OCI-LY7 (cell line): ENCODE data around the gene FANCL.
"Not testable (repeated sequence)": the region's sequence is repeated elsewhere in the genome, so short reads cannot be mapped to it uniquely, and the experiment has no call there.

ENCODE experiments used
- EZH2phosphoT487 ChIP-seq: fragments of 200-600 bp; sonication (generic); IDR thresholded peaks from 2 replicates; pipeline ENCODE4 v1.6.1; 2018; ENCODE audit warnings: low read depth, borderline replicate concordance, mild to moderate bottlenecking, mixed run types, antibody characterized with exemption, low read length, moderate library complexity, mixed read lengths
- TF ChIP-seq, protein P1 (sequence below): fragments of 200-600 bp; sonication (generic); conservative IDR thresholded peaks from 2 replicates; pipeline ENCODE4 v1.5.1; 2014; ENCODE audit warnings: mild to moderate bottlenecking, antibody characterized with exemption, low read length, moderate library complexity, mixed read lengths

DNA sequence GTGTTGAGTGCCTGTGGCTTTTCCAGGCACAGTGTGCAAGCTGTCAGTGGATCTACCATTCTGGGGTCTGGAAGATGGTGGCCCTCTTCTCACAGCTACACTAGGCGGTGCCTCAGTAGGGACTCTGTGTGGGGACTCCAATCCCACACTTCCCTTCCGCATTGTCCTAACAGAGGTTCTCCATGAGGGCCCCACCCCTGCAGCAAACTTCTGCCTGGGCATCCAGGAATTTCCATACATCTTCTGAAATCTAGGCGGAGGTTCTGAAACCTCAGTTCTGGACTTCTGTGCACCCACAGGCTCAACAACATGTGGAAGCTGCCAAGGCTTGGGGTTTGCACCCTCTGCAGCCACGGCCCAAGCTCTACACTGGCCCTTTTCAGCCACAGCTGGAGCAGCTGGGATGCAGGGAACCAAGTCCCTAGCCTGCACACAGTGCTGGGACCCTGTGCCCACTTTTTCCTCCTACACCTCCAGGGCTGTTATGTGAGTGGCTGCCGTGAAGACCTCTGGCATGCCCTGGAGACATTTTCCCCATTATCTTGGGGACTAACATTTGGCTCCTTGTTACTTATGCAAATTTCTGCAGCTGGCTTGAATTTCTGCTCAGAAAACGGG is 30.1 kb downstream of the FANCL start:
- TF ChIP-seq, protein P1, sequence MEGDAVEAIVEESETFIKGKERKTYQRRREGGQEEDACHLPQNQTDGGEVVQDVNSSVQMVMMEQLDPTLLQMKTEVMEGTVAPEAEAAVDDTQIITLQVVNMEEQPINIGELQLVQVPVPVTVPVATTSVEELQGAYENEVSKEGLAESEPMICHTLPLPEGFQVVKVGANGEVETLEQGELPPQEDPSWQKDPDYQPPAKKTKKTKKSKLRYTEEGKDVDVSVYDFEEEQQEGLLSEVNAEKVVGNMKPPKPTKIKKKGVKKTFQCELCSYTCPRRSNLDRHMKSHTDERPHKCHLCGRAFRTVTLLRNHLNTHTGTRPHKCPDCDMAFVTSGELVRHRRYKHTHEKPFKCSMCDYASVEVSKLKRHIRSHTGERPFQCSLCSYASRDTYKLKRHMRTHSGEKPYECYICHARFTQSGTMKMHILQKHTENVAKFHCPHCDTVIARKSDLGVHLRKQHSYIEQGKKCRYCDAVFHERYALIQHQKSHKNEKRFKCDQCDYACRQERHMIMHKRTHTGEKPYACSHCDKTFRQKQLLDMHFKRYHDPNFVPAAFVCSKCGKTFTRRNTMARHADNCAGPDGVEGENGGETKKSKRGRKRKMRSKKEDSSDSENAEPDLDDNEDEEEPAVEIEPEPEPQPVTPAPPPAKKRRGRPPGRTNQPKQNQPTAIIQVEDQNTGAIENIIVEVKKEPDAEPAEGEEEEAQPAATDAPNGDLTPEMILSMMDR = not testable (repeated sequence)
- TF ChIP-seq EZH2phosphoT487 = not testable (repeated sequence)
